HG02943 (cell line): ENCODE measurements around the gene OR51I2.

Source experiments
- ATAC-seq: cut with Tn5 transposase; IDR thresholded peaks from one replicate; pipeline ENCODE4 v1.9.1; 2021; ENCODE audit warnings: mild to moderate bottlenecking, low read depth, moderate library complexity; ENCODE audit not compliant: unreplicated experiment

The OR51I2 gene, protein sequence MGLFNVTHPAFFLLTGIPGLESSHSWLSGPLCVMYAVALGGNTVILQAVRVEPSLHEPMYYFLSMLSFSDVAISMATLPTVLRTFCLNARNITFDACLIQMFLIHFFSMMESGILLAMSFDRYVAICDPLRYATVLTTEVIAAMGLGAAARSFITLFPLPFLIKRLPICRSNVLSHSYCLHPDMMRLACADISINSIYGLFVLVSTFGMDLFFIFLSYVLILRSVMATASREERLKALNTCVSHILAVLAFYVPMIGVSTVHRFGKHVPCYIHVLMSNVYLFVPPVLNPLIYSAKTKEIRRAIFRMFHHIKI

GRCh38 chr11:5449023-5449422, at the start of gene OR51I2:
Gene OR51I2 (plus strand): TSS chr11:5449323. CDS start chr11:5453489, 4,166 bp downstream.
- ATAC-seq = no peak

GRCh38 chr11:5405173-5405572, 44.0 kb upstream of the OR51I2 start:
- ATAC-seq = no peak

GRCh38 chr11:5420993-5421392, 28.1 kb upstream of the OR51I2 start:
- no peak for ATAC-seq

DNA sequence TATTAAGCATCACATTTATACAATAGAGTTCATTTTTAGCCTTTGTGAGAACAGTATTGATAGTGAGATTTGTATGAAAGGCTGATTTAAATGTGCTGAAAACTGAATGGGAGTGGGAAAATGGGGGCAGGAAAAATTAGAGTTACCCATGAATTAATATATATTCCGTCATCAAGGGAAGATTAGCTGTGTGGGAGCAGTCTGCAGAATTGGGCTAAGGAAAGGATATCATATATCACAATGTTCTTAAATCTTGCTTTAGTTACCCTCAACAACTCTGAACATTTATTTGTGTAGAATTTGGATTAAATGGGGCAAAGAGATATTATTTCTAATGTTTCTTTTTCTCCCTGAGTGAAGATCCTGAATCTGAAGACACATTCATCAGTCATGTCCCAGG, 27.3 kb upstream of the OR51I2 start, which contains the start of gene OR51Q1:
TSS of gene OR51Q1 (plus strand) at position 301 of the 400 bp plus-strand sequence. CDS start at position 391, 90 bp downstream.
- ATAC-seq = no peak

- ATAC-seq = no peak
Measured at GRCh38 chr11:5423131-5423530, 26.0 kb upstream of the OR51I2 start.

- ATAC-seq = no peak
Measured at GRCh38 chr11:5441414-5441813, 7.7 kb upstream of the OR51I2 start, which contains the start of gene OR51I1. Gene OR51I1 (minus strand): TSS chr11:5441514. CDS start chr11:5441514, 0 bp downstream.

- no peak for ATAC-seq
Measured at GRCh38 chr11:5443835-5444393, 5.2 kb upstream of the OR51I2 start.

DNA sequence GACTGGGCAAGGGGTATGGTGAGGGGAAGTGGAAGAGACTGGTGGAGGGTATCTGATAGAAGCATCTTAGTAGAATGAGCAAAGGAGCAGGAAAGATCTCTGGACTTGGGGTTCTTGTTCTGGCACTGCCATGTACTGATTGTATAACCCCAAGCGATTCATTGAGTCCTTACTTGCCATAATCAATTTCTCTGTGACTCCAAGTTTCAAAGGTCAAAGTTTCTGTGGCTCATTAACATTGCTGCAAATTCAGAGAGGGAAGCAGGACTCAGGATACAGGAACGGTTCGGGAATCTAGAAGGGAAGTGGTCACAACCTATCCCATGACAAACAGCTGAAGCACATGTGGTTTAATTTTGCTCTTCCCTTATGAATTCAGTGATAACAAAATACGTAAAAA, 309 bp downstream of the OR51I2 start:
- no peak for ATAC-seq

DNA sequence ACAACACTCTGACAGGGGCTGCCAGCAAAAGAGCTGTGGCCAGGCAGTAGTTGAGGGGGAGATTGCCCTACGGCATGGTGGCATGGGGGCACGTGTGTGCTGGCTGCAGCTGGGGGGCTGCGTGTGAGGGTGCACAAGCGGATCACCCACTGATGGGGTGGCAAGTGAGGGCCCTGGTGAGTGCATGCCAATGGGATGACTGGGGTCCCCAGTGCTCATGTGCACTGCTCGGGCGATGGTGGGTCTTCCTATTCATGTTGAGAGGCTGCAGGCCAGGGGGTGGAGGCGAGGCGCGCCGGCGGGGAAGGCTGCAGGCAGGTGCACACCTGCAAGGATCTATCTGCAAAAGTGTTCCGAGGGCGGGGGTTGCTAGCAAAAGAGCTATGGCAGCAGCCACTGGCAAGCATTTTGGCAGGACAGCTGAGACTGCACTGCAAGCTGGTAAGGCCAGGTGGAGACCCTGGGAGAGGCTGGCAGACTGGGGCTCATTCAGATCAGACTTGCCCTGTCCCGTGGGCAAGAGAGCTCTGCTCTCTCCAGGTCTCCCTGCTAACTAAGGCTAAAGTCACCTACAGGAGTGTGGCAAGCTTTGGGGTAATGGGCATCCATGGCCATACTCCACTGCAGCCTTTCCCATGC, 12.0 kb downstream of the OR51I2 start:
- ATAC-seq = no peak

GRCh38 chr11:5467527-5467926, 18.4 kb downstream of the OR51I2 start:
- ATAC-seq = no peak

GRCh38 chr11:5473921-5474320, 24.8 kb downstream of the OR51I2 start:
- ATAC-seq = no peak

GRCh38 chr11:5476186-5476819, 27.2 kb downstream of the OR51I2 start:
- ATAC-seq = no peak

GRCh38 chr11:5486003-5486402, 36.9 kb downstream of the OR51I2 start:
- ATAC-seq = no peak

- ATAC-seq = no peak
Measured at GRCh38 chr11:5486421-5486820, 37.3 kb downstream of the OR51I2 start.

GRCh38 chr11:5488385-5488784, 39.3 kb downstream of the OR51I2 start, which contains the start of gene OR52D1:
Gene OR52D1 (plus strand): TSS chr11:5488685. CDS start chr11:5488707, 22 bp downstream.
- ATAC-seq = no peak

GRCh38 chr11:5488798-5489399, 39.8 kb downstream of the OR51I2 start:
- ATAC-seq = no peak

GRCh38 chr11:5489576-5490357, 40.6 kb downstream of the OR51I2 start:
- no peak for ATAC-seq

GRCh38 chr11:5499671-5500070, 50.5 kb downstream of the OR51I2 start:
- ATAC-seq = no peak

- no peak for ATAC-seq
Measured at GRCh38 chr11:5500393-5500801, 51.3 kb downstream of the OR51I2 start.

- no peak for ATAC-seq
Measured at GRCh38 chr11:5504403-5504921, 55.3 kb downstream of the OR51I2 start.
